Lung microvascular endothelial cell (primary cell): Measurements from ENCODE around the gene LRRC56. TPM values are rescaled to one million over a fixed set of nuclear protein-coding genes. Genes with fewer than 3 reads are reported as not detected.

ENCODE experiments used
- DNase-seq, 2 donors: peaks; one replicate each; pipeline versions ENCODE4 v3.0.0 to v3.0.0-alpha.2; 2010; ENCODE audit warnings: low read depth in 2 of 2
- total RNA-seq: library from RNA; depleted of rRNA; stranded (reverse); fragments of >200 nt; gene quantifications from 2 replicates; pipeline ENCODE4 v1.2.1, GENCODE V29; 2014

LRRC56 gene
- total RNA-seq, 1 donor from 2014 or later, result 0.60 TPM

GRCh38 chr11:538431-539051, 1.2 kb downstream of the LRRC56 start:
- no peak for DNase-seq

GRCh38 chr11:539971-540481, 2.7 kb downstream of the LRRC56 start:
- no peak for DNase-seq

DNA sequence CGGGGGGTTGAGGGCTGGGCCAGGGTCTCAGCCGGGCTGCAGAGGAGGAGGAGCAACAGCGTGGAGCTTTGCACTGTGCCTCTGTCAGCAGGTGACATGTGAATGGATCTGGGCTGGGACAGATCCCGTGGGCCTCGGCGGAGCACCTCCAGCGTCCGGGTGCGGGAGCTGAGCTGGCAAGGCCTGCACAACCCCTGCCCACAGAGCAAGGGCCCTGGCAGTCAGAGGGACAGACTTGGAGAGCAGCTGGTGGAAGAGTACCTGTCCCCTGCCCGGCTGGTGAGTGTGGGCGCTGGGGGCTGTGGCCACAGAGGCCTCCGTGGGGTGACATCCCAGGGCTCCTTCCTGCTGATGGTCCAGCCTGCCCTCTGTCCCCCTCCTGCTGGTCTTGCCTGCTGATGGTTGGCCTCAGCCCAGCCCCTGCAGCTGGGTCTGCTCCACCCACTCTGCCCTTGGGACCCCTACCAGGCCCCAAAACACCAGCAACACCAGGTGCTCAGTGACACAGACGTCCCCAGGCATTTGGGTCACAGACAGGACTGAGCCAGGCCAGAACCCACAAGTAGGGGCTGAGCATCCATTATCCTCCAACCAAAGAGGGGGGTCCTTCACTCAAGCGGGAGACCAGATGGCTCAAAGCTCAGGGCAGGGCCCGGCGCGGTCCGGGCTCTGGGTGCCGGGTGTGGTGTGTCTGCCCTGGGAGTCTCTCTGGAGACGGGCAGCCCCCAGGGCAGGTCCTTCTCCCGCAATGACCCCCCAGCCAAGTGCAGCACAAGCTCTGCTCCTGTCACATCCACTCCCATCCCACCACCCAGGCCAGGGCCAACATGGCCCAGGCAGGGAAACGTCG, 3.5 kb downstream of the LRRC56 start:
- no peak for DNase-seq

DNA sequence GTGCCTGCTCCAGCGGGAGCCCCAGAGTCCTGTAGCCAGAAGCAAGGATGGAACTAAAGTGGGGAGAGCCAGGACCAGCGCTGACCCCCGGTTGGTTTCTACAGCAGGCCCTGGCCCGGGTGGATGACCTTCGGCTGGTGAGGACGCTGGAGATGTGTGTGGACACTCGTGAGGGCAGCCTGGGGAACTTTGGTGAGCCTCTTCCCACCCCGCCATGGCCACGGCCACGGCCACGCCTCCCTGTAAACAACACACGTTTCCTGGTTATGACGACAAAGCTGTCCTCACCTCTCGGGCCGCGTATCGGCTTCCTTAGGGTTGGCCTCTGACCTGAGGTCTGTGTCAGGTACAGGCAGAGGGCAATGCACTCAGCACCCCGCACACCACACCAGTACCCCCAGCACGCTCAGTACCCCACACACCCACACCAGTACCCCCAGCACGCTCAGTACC, 4.1 kb downstream of the LRRC56 start:
- no peak for DNase-seq

GRCh38 chr11:544817-545166, 7.5 kb downstream of the LRRC56 start:
- no peak for DNase-seq

DNA sequence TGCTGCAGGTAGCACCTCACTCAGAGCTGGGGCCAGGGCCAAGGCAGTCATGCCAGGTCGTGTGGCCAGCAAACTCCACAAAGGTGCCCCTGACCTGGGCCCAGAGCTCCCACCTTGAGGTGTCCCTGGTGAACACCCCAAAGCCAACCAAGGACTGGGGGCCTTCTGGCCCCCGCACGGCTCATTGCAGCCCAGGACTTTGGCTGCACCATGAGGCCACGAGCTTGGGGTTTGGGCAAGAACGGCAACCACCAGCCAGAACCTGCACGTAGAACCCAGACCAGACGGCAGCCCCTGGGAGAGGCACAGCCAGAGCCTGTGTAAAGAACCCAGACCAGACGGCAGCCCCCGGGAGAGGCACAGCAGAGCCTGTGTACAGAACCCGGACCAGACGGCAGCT, 7.8 kb downstream of the LRRC56 start:
- no peak for DNase-seq

DNA sequence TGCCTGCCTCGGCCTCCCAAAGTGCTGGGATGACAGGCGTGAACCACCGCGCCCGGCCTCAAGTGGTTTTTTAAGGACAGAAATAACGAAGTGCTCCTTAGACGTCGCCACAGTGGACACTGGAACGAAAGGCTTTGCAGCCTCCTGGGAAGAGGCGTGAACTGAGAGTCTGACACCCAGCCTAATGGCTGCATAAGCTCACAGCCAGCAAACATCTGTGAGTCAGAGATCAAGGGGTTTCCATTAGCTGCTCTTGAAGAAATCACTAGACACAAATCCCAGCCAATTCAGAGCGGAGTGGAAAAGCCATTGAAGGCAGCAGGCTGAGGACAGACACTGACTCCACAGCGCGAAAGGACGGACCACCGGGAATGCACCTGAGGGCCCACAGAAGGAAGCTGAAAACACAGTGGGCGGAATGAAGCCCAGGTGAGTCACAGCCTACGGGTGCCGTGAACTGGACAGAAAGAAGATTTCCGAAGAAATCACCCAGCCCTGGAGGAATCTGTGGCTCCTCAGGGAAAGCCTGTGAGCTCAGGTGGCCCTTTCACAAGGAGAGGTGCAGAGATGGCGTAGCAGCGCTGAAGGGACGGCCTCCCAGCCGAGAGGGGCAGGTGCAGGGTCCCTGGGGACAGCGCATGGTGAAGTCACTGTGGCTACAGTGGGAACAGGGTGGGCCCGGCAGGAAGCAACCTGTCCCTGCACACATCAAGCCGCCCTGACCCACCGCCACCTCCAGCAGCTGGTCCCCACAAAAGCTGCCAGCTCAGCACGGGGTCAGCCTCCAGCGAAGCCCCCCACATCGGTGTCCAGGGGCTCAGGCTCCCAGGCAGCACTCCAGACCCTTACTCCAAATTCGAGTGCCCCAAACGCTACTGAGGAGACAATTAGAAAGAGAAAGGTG, 11.6 kb downstream of the LRRC56 start:
- DNase-seq, result no peak

DNA sequence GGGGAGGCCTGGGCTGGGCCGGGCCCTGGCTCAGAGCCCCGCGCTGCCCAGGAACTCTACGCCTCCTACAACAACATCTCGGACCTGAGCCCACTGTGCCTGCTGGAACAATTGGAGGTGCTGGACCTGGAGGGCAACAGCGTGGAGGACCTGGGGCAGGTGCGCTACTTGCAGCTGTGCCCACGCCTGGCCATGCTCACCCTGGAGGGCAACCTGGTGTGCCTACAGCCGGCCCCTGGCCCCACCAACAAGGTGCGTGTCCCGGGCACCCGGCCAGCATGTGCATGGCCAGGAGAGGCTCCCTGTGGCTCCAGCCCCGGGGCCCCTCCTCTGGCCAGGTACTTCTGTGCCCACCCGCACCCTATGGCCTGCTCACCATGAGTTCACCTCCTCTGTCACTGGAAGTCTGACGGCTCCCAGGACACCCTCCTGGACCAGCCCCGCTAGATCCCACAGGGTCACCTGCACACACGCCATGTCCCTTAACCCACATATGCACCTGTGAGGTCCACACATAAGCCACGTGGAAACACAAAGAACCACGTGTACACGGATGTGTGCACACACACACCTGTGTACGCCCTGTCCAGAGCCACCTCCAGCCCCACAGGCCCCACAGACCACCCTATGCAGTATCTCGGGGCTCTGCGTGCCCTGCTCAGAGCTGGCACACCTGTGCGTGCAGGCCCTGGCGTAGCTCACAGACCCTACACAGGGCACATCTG, 12.9 kb downstream of the LRRC56 start:
- DNase-seq, result no peak

DNA sequence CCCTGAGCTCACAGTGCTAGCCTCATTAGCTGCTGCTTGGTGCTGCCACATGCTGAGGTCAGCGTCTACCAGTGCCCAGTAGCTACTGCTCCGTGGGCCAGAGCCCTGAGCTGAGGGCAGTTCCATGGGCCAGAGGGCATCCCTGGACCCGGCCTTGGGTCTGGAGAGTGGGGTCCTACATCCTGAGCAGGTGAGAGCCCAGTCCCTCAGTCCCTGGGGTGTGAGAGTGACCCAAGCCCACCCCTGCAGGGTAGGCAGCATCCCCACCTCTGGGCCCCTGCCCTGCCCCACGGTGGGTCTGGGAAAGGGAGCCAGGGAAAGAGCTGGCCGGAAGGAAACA, 13.4 kb downstream of the LRRC56 start:
- DNase-seq, result no peak

DNA sequence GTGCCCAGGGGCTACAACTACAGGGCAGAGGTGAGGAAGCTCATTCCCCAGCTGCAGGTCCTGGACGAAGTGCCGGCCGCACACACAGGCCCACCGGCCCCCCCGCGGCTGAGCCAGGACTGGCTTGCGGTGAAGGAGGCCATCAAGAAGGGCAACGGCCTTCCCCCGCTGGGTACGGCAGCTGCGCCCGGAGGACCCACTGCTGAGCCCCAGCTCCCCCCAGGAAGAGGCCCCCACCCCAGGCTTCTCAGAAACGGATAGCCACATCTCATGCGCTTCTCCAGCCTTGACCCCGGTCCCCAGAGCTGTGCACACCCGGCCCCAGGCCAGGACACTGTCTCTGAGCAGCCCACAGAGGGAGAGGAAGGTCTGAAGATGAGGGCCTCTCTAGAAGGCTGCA, 13.8 kb downstream of the LRRC56 start:
- no peak for DNase-seq

DNA sequence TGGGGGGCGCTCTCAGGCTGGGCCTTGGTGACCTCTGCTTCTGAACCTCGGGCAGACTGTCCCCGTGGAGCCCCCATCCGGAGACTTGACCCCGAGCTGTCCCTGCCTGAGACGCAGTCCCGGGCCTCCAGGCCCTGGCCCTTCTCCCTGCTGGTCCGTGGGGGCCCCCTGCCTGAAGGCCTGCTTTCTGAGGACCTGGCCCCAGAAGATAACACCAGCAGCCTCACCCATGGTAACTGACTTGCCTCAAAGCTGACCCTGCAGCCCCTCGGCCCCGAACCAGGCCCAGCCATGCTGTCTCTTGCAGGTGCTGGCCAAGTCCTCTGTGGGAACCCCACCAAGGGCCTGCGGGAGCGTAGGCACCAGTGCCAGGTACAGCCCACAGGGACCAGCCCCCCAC, 14.3 kb downstream of the LRRC56 start:
- no peak for DNase-seq

GRCh38 chr11:553083-553987, 16.0 kb downstream of the LRRC56 start:
- no peak for DNase-seq

DNA sequence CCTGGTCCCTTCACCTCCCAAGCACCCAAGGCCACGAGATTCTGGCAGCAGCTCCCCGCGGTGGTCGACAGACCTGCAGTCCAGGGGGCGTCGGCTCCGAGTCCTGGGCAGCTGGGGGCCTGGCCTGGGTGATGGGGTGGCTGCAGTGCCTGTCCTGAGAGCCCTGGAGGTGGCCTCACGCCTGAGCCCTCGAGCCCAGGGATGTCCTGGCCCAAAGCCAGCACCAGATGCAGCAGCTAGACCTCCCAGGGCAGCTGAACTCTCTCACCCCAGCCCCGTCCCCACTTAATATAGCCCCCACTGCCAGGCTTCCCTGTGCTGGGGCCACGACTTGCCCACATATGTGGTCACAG, 16.6 kb downstream of the LRRC56 start:
- DNase-seq, result no peak

GRCh38 chr11:554428-555226, 17.3 kb downstream of the LRRC56 start:
- peak; percentile 30 to 67 for DNase-seq

DNA sequence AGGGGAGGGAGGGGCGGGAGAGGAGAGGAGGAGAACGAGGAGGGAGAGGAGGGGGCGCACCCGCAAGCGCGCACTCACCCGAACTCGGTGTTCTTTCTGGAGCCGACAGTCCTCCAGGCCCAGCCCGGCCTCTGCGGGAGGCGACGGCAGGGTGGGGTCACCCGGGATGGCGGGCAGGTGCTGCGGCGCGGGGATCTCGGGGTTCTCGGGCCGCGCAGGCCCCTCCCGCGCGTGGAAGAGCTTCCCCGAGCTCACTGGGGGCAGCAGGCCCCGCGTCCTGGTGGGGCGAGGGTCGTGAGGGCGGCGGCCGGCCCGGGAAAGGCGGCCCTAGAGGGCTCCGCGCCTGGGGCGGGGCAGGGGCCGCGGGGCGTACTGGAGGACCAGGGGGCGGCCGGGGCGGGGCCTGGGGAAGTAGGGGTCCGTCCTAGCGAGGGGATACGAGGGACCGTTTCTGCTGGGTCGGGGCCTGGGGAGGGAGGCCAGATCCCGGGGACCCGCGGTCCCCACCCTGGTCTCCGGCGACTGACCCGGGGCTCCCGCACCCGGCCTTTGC, 18.0 kb downstream of the LRRC56 start:
- DNase-seq, result no peak

DNA sequence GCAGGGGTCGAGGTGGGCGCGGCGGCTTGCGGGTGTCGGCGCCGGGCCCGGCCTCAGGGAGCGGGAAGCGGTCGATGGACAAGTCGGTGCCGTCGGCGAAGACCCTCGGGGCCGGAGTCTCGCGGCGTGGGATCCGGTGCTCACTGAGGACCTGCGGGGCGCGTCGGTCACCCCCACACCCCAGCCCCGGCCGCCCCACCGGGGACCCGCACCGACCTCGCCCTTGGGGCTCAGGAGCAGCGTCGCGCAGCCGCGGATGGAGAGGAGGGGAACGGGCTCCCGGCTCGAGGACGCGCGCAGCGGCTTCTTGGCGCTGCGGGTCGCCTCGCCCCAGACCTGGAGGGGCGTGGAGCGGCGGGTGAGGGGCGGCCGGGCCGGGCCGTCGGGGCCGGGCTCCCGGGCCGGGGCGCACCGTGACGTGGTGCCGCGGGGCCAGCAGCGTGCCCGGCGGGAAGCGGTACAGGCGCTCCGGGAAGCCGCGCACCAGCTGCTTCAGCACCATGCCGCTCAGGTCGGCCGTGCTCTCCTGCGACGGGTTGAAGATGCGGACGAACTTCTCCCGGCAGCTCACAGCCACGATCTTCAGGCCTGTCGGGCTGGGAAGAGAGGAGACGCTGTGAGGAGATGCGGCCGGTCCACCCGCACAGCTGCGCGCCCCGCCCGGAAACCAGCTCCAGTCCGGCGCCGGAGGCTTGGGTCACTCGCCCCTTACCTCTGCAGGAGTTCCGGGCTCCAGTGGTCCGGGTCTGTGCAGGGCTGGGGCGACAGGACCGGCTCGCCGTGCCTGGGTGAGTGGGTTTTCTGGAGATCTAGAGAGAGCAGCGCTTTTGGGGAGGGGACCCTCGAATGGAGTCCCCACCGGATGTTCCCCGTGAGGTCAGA, 18.7 kb downstream of the LRRC56 start:
- no peak for DNase-seq

GRCh38 chr11:556662-557256, 19.4 kb downstream of the LRRC56 start:
- no peak for DNase-seq
